Lower lobe of right lung (tissue), 2 donors: ENCODE measurements around the gene KTN1. TPM values are rescaled to one million over a fixed set of nuclear protein-coding genes. Genes with fewer than 3 reads are reported as not detected.

ENCODE experiments used
- ATAC-seq, 2 donors: fragments of 200-7000 bp; cut with Tn5 transposase; one replicate each; pipeline ENCODE4 v1.9.1; 2020 to 2022; ENCODE audit warnings: mild to moderate bottlenecking in 2 of 2, moderate library complexity in 2 of 2
- DNase-seq: peaks from one replicate; pipeline ENCODE4 v3.0.0-alpha.2; 2020
- H3K27ac ChIP-seq: fragments of 200-600 bp; one replicate; pipeline ENCODE4 v1.8.0; 2022
- H3K27me3 ChIP-seq: fragments of 200-600 bp; one replicate; pipeline ENCODE4 v1.8.0; 2022; ENCODE audit warnings: low read depth
- H3K36me3 ChIP-seq: fragments of 200-600 bp; one replicate; pipeline ENCODE4 v1.8.0; 2022; ENCODE audit warnings: mild to moderate bottlenecking
- H3K4me1 ChIP-seq: fragments of 200-600 bp; one replicate; pipeline ENCODE4 v1.8.0; 2022
- H3K4me3 ChIP-seq: fragments of 200-600 bp; one replicate; pipeline ENCODE4 v1.8.0; 2022; ENCODE audit warnings: mild to moderate bottlenecking
- H3K9me3 ChIP-seq: fragments of 200-600 bp; one replicate; pipeline ENCODE4 v1.8.0; 2022
- CTCF ChIP-seq: fragments of 200-600 bp; IDR thresholded peaks from one replicate; pipeline ENCODE4 v1.8.0; 2022; ENCODE audit warnings: antibody characterized with exemption, mild to moderate bottlenecking
- intact Hi-C: fragments of 100-400 bp; cut with DNase I; formaldehyde crosslinking; loops from one replicate; pipeline ENCODE4 v1.11.0; 2022
- total RNA-seq: library from RNA; stranded (reverse); fragmentation: NEBNext Ultra II Directional; extraction: Animal tissue kit (Norgen Biotek cat#: 25700); gene quantifications from one replicate; pipeline ENCODE4 v1.2.1, GENCODE V29; 2021
- donor health status: DM: no; HTN: yes; CAD: no; lungs with severe emphysema.

KTN1 gene
- total RNA-seq, 1 donor from 2014 or later = 164 TPM

- no peak for TF ChIP-seq CTCF
- ATAC-seq = no peak
- DNase-seq = no peak
- no peaks in the 10 kb centered on the region for H3K27me3 ChIP-seq
- H3K4me3 ChIP-seq = no peak overlapping the region
- H3K27ac ChIP-seq = no peak overlapping the region
- intact Hi-C loops = no loop called here
- H3K36me3 ChIP-seq = peaks cover 100% of the 10 kb centered on the region
- no peaks in the 10 kb centered on the region for H3K9me3 ChIP-seq
- H3K4me1 ChIP-seq = no peaks in the 10 kb centered on the region
Observed at GRCh38 chr14:55638665-55639064, 58.7 kb downstream of the KTN1 start.

- Histone ChIP-seq H3K9me3 (no peaks in the 10 kb centered on the region), H3K27ac (no peak overlapping the region), H3K27me3 (no peaks in the 10 kb centered on the region), H3K4me1 (no peaks in the 10 kb centered on the region), H3K4me3 (no peak overlapping the region), H3K36me3 (peaks cover 73% of the 10 kb centered on the region)
- no peak for TF ChIP-seq CTCF
- ATAC-seq = no peak
- no peak for DNase-seq
- intact Hi-C loops = no loop called here
Observed at GRCh38 chr14:55641290-55641689, 61.3 kb downstream of the KTN1 start.

GRCh38 chr14:55641954-55642353 lies 61.9 kb downstream of the KTN1 start:
- no peak for ATAC-seq

GRCh38 chr14:55645145-55645544 lies 65.1 kb downstream of the KTN1 start:
- ATAC-seq (peak in 1 of 2 donors; percentile 29), DNase-seq (no peak)
- intact Hi-C loops = no loop called here
- Histone ChIP-seq H3K27me3 (no peaks in the 10 kb centered on the region), H3K27ac (no peak overlapping the region), H3K4me3 (no peak overlapping the region), H3K4me1 (no peaks in the 10 kb centered on the region), H3K9me3 (no peaks in the 10 kb centered on the region), H3K36me3 (peaks cover 66% of the 10 kb centered on the region)
- TF ChIP-seq CTCF = no peak

More at GRCh38 chr14:55641954-55642353, 61.9 kb downstream of the KTN1 start:
- Histone ChIP-seq H3K27ac (no peak overlapping the region), H3K4me3 (no peak overlapping the region), H3K9me3 (no peaks in the 10 kb centered on the region), H3K36me3 (peaks cover 70% of the 10 kb centered on the region), H3K4me1 (no peaks in the 10 kb centered on the region), H3K27me3 (no peaks in the 10 kb centered on the region)
- TF ChIP-seq CTCF = no peak
- no peak for DNase-seq
- intact Hi-C loops = no loop called here

GRCh38 chr14:55645845-55646832 lies 66.1 kb downstream of the KTN1 start:
- intact Hi-C loops = no loop called here
- ATAC-seq = no peak
- TF ChIP-seq CTCF = no peak
- no peaks in the 10 kb centered on the region for H3K4me1 ChIP-seq
- H3K27ac ChIP-seq = no peak overlapping the region
- DNase-seq = no peak
- H3K27me3 ChIP-seq = no peaks in the 10 kb centered on the region
- H3K4me3 ChIP-seq = no peak overlapping the region
- peaks cover 66% of the 10 kb centered on the region for H3K36me3 ChIP-seq
- H3K9me3 ChIP-seq = no peaks in the 10 kb centered on the region
